Activated CD4-positive, alpha-beta T cell treated with anti-CD3 and anti-CD28 coated beads, Interleukin-2, amount 10 ng/mL, durations not matched to agents 7 days and 5 days (primary cell): ENCODE results near the gene INO80C. TPM values are rescaled to one million over a fixed set of nuclear protein-coding genes. Genes with fewer than 3 reads are reported as not detected.

Source experiments
- CTCF ChIA-PET: fragments of 350-600 bp; sonication (Branson Sonifier 250); formaldehyde crosslinking; loops from one replicate; lab custom pipeline; 2021; ENCODE audit warnings: antibody characterized with exemption; lab: Charles Lee
- POLR2A ChIA-PET: fragments of 350-600 bp; sonication (Branson Sonifier 250); formaldehyde crosslinking; loops from one replicate; lab custom pipeline; 2021; ENCODE audit warnings: antibody characterized with exemption; lab: Charles Lee
- DNase-seq: peaks from one replicate; pipeline ENCODE4 v3.0.0-alpha.2; 2020
- H3K27ac Mint-ChIP-seq: one replicate; pipeline ENCODE4 v1.8.0; 2021; ENCODE audit warnings: mild to moderate bottlenecking, moderate library complexity, mixed read lengths
- H3K27me3 Mint-ChIP-seq: one replicate; pipeline ENCODE4 v1.8.0; 2021; ENCODE audit warnings: mixed read lengths
- H3K36me3 Mint-ChIP-seq: one replicate; pipeline ENCODE4 v1.8.0; 2021; ENCODE audit warnings: low read depth, mixed read lengths
- H3K4me1 Mint-ChIP-seq: one replicate; pipeline ENCODE4 v1.8.0; 2021; ENCODE audit warnings: mixed read lengths
- H3K4me3 Mint-ChIP-seq: one replicate; pipeline ENCODE4 v1.8.0; 2021; ENCODE audit warnings: mild to moderate bottlenecking, moderate library complexity, mixed read lengths
- H3K9me3 Mint-ChIP-seq: one replicate; pipeline ENCODE4 v1.8.0; 2021; ENCODE audit warnings: mixed read lengths
- total RNA-seq, 2 experiments: library from RNA; stranded (reverse); gene quantifications; one replicate each; pipeline ENCODE4 v1.2.3, GENCODE V29; 2021

INO80C gene, protein sequence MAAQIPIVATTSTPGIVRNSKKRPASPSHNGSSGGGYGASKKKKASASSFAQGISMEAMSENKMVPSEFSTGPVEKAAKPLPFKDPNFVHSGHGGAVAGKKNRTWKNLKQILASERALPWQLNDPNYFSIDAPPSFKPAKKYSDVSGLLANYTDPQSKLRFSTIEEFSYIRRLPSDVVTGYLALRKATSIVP
- 10 to 100 TPM; 18.9 to 22.0 TPM for total RNA-seq

DNA sequence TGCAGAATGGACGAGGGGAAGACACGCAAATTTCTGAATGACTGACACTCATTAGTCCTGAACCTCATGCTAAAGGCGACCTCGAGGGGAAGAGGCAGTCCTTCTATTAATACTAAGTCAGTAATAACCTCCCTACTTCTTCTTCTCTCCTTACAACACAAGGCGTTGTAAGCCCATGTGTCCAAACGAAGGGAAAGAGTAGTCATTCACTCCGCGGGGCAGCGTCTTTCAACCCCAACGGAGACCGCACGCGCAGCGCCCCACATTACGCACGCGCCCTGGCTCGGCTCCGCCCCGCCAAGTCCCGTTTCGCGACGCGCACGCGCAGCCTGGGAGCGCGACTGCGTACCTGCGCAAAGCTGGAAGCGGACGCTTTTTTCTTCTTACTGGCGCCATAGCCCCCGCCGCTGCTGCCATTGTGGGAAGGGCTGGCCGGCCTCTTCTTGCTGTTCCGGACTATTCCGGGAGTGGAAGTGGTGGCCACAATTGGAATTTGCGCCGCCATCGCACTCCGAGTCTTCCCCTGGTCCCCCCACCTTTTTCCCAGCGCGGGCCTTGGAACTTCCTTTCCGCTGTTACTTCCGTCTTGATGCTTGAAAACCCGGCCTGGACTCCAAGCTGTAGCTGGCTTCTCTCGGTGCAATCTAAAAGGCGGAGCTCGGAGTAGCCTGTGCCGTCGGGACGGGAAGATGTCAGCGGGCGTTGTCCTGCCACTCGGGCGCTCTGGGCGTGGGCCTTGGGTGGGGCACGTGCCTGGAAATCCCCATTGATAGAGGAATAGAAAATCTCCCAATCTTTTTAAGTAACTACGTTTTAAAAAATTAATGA is at the start of gene INO80C:
Gene INO80C, minus strand, starts transcription at position 591 of the 828 bp plus-strand sequence. Its CDS starts 86 bp downstream, at position 505.
- Mint-ChIP-seq H3K9me3 (peaks cover 3% of the 10 kb centered on the region), H3K27me3 (no peaks in the 10 kb centered on the region), H3K36me3 (no peaks in the 10 kb centered on the region), H3K27ac (peak within 1 kb of the TSS; percentile 96), H3K4me3 (peak within 1 kb of the TSS; percentile 87), H3K4me1 (peaks cover 38% of the 10 kb centered on the region)
- DNase-seq: peak; percentile 91
- POLR2A ChIA-PET: no interaction called here
- CTCF ChIA-PET: interaction anchor here (0.7 to 1.8 kb wide), 5 partner anchors 10 to 82 kb away, joined by 3 to 5 read pairs (median 3); no protein-coding TSS in a partner anchor

DNA sequence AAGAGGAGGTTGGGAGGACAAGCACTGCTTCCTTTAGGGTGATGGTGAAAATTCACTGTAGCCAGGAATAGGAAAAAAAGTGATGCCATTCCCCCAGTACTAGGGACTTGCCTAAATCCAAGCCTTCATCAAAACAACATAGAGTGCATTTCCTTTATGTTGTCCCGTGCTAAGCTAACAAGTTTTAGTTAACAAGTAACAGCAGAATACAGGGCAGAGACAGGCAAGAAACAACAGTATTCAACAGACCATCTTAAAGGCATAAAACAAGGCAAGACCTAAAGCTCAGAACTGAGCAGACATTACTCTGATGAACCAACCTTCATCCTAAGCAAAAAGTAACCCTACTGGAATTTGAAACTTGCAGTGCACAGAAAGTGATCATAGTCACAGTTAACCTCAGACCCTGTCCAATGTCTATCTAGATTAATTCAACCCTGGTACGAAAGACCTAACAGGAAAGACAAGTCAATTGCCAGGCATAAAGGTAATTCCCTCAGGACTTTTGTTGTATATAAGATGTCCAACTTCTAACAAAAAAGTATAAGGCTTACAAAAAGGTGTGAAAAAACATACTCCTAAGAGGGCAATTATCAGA is 49.3 kb upstream of the INO80C start:
- H3K4me3 Mint-ChIP-seq: no peak overlapping the region
- ChIA-PET POLR2A (no interaction called here), CTCF (interaction anchor here (1.5 kb wide), 1 partner anchor 9 kb away, joined by 5 read pairs; no protein-coding TSS in a partner anchor)
- DNase-seq: no peak
- H3K27me3 Mint-ChIP-seq: no peaks in the 10 kb centered on the region
- H3K4me1 Mint-ChIP-seq: no peaks in the 10 kb centered on the region
- no peak overlapping the region for H3K27ac Mint-ChIP-seq
- H3K9me3 Mint-ChIP-seq: no peaks in the 10 kb centered on the region
- H3K36me3 Mint-ChIP-seq: no peaks in the 10 kb centered on the region

DNA sequence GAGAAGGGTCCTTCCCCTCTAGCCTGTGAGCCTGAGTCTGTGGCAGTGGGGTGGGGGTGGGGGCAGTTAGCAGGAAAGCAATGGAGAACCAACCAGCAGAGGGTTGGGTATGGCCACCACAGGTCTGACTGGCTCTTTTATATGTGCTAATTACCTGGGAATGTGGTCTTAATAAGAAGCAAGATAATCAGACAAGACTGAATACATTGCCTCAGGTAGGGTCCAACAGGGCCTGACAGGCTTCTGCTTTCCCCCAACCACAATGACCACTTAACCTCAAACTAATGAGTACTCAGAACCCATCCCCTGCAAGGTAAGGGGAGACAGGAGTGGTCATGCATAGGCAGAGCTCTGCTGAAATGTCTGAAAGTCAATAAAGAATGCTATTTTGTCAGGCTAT is 44.6 kb upstream of the INO80C start:
- Mint-ChIP-seq H3K27ac (no peak overlapping the region), H3K4me3 (no peak overlapping the region), H3K4me1 (no peaks in the 10 kb centered on the region), H3K27me3 (peaks cover 5% of the 10 kb centered on the region), H3K36me3 (no peaks in the 10 kb centered on the region), H3K9me3 (no peaks in the 10 kb centered on the region)
- POLR2A ChIA-PET: no interaction called here
- DNase-seq: no peak
- CTCF ChIA-PET: no interaction called here

- CTCF ChIA-PET: interaction anchor here (0.8 kb wide), 1 partner anchor 22 kb away, joined by 3 read pairs; no protein-coding TSS in a partner anchor
- POLR2A ChIA-PET: no interaction called here
Measured at GRCh38 chr18:35535297-35535696, 37.5 kb upstream of the INO80C start.

GRCh38 chr18:35533916-35534405 is 36.2 kb upstream of the INO80C start:
- H3K9me3 Mint-ChIP-seq: peaks cover 7% of the 10 kb centered on the region
- no peaks in the 10 kb centered on the region for H3K36me3 Mint-ChIP-seq
- H3K27me3 Mint-ChIP-seq: peaks cover 21% of the 10 kb centered on the region
- H3K27ac Mint-ChIP-seq: no peak overlapping the region
- H3K4me3 Mint-ChIP-seq: no peak overlapping the region
- ChIA-PET CTCF (no interaction called here), POLR2A (no interaction called here)
- no peaks in the 10 kb centered on the region for H3K4me1 Mint-ChIP-seq
- DNase-seq: no peak

More at GRCh38 chr18:35535297-35535696, 37.5 kb upstream of the INO80C start:
- Mint-ChIP-seq H3K9me3 (peaks cover 6% of the 10 kb centered on the region), H3K27me3 (peaks cover 19% of the 10 kb centered on the region), H3K4me1 (no peaks in the 10 kb centered on the region), H3K27ac (no peak overlapping the region), H3K36me3 (no peaks in the 10 kb centered on the region), H3K4me3 (no peak overlapping the region)
- DNase-seq: no peak

DNA sequence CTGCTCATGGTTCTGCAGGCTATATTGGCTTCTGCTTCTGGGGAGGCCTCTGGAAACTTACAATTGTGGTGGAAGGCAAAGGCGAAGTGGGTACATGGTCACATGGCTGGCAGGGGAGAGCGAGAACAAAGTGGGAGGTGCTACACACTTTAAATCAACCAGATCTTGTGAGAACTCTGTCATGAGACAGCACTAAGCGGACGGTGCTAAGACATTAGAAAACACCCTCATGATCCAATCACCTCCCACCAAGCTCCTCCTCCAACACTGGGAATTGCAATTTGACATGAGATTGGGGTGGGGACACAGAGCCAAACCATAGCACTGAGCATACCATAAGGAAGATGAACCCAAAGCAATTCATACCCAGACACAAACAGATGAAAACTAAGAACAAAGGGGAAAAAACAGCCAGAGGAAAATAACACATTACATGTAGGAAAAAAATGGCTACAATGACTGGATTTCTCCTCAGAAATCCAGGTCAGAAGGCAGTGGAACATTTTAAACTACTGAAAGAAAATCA is 31.1 kb upstream of the INO80C start:
- H3K27ac Mint-ChIP-seq: no peak overlapping the region
- H3K9me3 Mint-ChIP-seq: peaks cover 7% of the 10 kb centered on the region
- POLR2A ChIA-PET: no interaction called here
- no peak for DNase-seq
- peaks cover 3% of the 10 kb centered on the region for H3K4me1 Mint-ChIP-seq
- CTCF ChIA-PET: no interaction called here
- H3K36me3 Mint-ChIP-seq: no peaks in the 10 kb centered on the region
- no peak overlapping the region for H3K4me3 Mint-ChIP-seq
- H3K27me3 Mint-ChIP-seq: peaks cover 17% of the 10 kb centered on the region

- peaks cover 19% of the 10 kb centered on the region for H3K27me3 Mint-ChIP-seq
- H3K36me3 Mint-ChIP-seq: no peaks in the 10 kb centered on the region
- H3K4me3 Mint-ChIP-seq: no peak overlapping the region
- DNase-seq: no peak
- POLR2A ChIA-PET: no interaction called here
- peaks cover 3% of the 10 kb centered on the region for H3K9me3 Mint-ChIP-seq
- CTCF ChIA-PET: interaction anchor here (1.4 kb wide), 1 partner anchor 29 kb away, joined by 3 read pairs; the partner anchor contains the start of gene INO80C
- H3K4me1 Mint-ChIP-seq: peaks cover 3% of the 10 kb centered on the region
- no peak overlapping the region for H3K27ac Mint-ChIP-seq
Measured at GRCh38 chr18:35526495-35527059, 28.8 kb upstream of the INO80C start.

GRCh38 chr18:35525795-35526494 is 28.2 kb upstream of the INO80C start:
- ChIA-PET CTCF (no interaction called here), POLR2A (no interaction called here)
- H3K27me3 Mint-ChIP-seq: peaks cover 19% of the 10 kb centered on the region
- peaks cover 3% of the 10 kb centered on the region for H3K4me1 Mint-ChIP-seq
- no peaks in the 10 kb centered on the region for H3K36me3 Mint-ChIP-seq
- H3K27ac Mint-ChIP-seq: no peak overlapping the region
- no peak for DNase-seq
- H3K9me3 Mint-ChIP-seq: peaks cover 3% of the 10 kb centered on the region
- no peak overlapping the region for H3K4me3 Mint-ChIP-seq

DNA sequence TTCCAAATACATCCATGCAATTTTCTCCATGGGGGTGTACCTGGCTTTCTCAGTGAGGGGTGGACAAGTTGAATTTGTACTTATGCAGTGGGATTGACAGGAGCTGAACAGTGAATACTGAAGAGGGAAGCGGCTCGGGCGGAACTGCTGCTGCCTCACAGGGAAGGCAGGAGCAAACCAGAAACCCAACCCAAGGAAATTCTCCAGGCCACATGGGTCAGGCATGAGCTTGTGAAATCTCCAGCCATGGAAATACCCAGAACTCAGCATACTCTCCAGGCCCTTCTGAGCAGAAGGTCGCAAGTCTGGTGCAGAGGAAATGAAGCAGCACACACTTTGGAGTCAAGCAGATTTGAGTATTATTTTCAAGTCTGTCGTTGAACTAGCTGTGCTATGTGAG is 26.5 kb upstream of the INO80C start:
- CTCF ChIA-PET: interaction anchor here (0.6 to 0.9 kb wide), 2 partner anchors 27 to 751 kb away, joined by 3 to 4 read pairs; no protein-coding TSS in a partner anchor
- Mint-ChIP-seq H3K9me3 (no peaks in the 10 kb centered on the region), H3K4me1 (peaks cover 3% of the 10 kb centered on the region), H3K36me3 (no peaks in the 10 kb centered on the region), H3K27me3 (peaks cover 14% of the 10 kb centered on the region), H3K4me3 (no peak overlapping the region), H3K27ac (no peak overlapping the region)
- DNase-seq: no peak
- POLR2A ChIA-PET: no interaction called here

DNA sequence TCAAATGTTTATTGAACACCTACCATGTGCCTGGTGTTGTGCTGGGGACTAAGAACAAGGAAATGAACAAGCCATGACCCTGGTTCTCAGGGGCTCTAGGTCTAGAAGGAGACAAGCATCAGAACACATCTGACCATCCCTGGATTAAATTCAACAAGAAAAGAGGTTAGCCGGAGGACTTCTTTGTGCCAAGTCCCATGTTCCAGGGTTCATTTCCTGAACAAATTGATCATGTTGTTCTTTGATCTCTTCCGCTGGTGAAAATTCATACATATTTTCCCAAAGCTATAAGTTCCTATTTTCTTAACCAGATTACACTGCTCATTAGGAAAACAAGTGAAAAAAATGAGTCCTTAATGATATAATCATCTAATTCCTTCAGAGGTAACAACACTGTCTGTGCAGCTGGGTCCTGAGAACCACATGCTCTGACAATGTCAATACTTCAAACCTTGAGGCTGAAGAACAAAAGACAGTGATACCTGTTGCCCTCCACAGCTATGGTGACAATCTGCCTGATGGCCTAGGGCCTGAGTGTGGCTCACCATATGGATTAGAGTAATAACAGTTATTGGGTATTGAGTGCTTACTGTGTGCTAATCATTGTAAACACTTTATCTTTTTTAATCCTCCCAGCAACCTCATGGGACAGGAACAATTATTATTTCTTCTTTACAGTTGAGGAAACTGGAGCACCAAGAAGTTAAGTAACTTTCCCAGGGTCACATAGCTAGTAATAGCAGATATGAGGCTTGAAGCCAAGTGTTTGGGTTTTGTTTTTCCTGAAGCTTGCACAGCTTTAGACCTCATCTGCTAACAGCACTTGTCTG is 24.6 kb upstream of the INO80C start:
- Mint-ChIP-seq H3K36me3 (no peaks in the 10 kb centered on the region), H3K4me1 (peaks cover 3% of the 10 kb centered on the region), H3K9me3 (no peaks in the 10 kb centered on the region), H3K4me3 (no peak overlapping the region), H3K27me3 (peaks cover 3% of the 10 kb centered on the region), H3K27ac (no peak overlapping the region)
- ChIA-PET POLR2A (no interaction called here), CTCF (interaction anchor here (0.7 kb wide), 1 partner anchor 636 kb away, joined by 4 read pairs; no protein-coding TSS in a partner anchor)
- no peak for DNase-seq

DNA sequence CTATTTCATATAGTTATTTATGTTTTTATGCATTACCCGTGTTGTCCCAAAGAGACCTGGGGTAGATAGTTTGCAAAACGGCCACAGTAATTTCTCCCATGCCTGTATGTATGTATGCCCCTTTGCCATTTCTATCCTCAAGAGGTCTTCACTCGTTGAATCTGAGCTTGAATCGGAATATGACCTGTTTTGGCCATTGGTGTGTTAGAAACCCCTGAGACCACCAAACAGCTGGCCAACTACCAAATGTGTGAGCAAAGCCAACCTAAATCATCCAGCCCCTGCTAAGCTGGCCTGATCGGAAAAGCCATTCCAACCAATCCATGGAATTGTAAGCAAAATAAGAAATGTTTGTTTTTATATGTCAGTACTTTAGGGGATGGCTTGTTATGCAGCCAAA is 23.4 kb upstream of the INO80C start:
- Mint-ChIP-seq H3K4me3 (no peak overlapping the region), H3K36me3 (no peaks in the 10 kb centered on the region), H3K4me1 (peaks cover 3% of the 10 kb centered on the region), H3K9me3 (no peaks in the 10 kb centered on the region), H3K27me3 (peaks cover 3% of the 10 kb centered on the region), H3K27ac (no peak overlapping the region)
- CTCF ChIA-PET: no interaction called here
- POLR2A ChIA-PET: no interaction called here
- no peak for DNase-seq
